Measurements from ENCODE around the gene RAD21L1. TPM values are rescaled to one million over a fixed set of nuclear protein-coding genes. Genes with fewer than 3 reads are reported as not detected.

The RAD21L1 gene
- polyA plus RNA-seq, 1 donor from 2014 or later = not detected

- TF ChIP-seq REST (IDR thresholded peaks at IDR 0.05; ENCODE audit: borderline replicate concordance) = no peak
- no peak for TF ChIP-seq EP300 (conservative IDR thresholded peaks at IDR 0.05; ENCODE audit: poor library complexity, severe bottlenecking)
- no peak for TF ChIP-seq EZH2 (IDR thresholded peaks at IDR 0.05; ENCODE audit: borderline replicate concordance, insufficient read depth, low read length, poor library complexity, severe bottlenecking)
- TF ChIP-seq RAD21 (conservative IDR thresholded peaks at IDR 0.05) = no peak
- no peak for TF ChIP-seq POLR2AphosphoS5 (IDR thresholded peaks at IDR 0.05)
- TF ChIP-seq SMC3 (conservative IDR thresholded peaks at IDR 0.05; ENCODE audit: poor library complexity) = no peak
- TF ChIP-seq TAF1 (IDR thresholded peaks at IDR 0.05; ENCODE audit: low read depth) = no peak
- TF ChIP-seq MXI1 (conservative IDR thresholded peaks at IDR 0.05; ENCODE audit: poor library complexity, severe bottlenecking) = no peak
- TF ChIP-seq CTCF (IDR thresholded peaks at IDR 0.05; ENCODE audit: poor library complexity, severe bottlenecking) = no peak
- H3K4me3 ChIP-seq (ENCODE audit: low read length) = no peak overlapping the region
- H3K27ac ChIP-seq (ENCODE audit: low read length) = no peak overlapping the region
- no peaks in the 10 kb centered on the region for H3K79me2 ChIP-seq (replicated peaks; ENCODE audit: insufficient read depth, low read length)
- no peak overlapping the region for H2AFZ ChIP-seq (ENCODE audit: low read depth, low read length)
- H3K9ac ChIP-seq (ENCODE audit: low read length) = no peak overlapping the region
- no peaks in the 10 kb centered on the region for H4K20me1 ChIP-seq (ENCODE audit: insufficient read depth)
- H3K4me2 ChIP-seq (ENCODE audit: low read length) = no peak overlapping the region
- H3K27me3 ChIP-seq (ENCODE audit: insufficient read depth, low read depth, low read length) = no peaks in the 10 kb centered on the region
- no peaks in the 10 kb centered on the region for H3K9me3 ChIP-seq (ENCODE audit: low read length)
- H3K36me3 ChIP-seq (ENCODE audit: insufficient read depth, low read length) = no peaks in the 10 kb centered on the region
- H3K9me2 ChIP-seq (ENCODE audit: insufficient read depth, low read length) = no peaks in the 10 kb centered on the region
- no peaks in the 10 kb centered on the region for H3F3A ChIP-seq (ENCODE audit: insufficient read depth, low read length, poor library complexity, severe bottlenecking)
Measured at GRCh38 chr20:1206366-1207148, 19.3 kb upstream of the RAD21L1 start.

- H3K27ac ChIP-seq (ENCODE audit: low read length) = no peak overlapping the region
- no peaks in the 10 kb centered on the region for H3K36me3 ChIP-seq (ENCODE audit: insufficient read depth, low read length)
- TF ChIP-seq SMC3 (conservative IDR thresholded peaks at IDR 0.05; ENCODE audit: poor library complexity) = no peak
- no peak for TF ChIP-seq MXI1 (conservative IDR thresholded peaks at IDR 0.05; ENCODE audit: poor library complexity, severe bottlenecking)
- no peak for TF ChIP-seq RAD21 (conservative IDR thresholded peaks at IDR 0.05)
- no peak for TF ChIP-seq REST (IDR thresholded peaks at IDR 0.05; ENCODE audit: borderline replicate concordance)
- no peak for TF ChIP-seq POLR2AphosphoS5 (IDR thresholded peaks at IDR 0.05)
- TF ChIP-seq TAF1 (IDR thresholded peaks at IDR 0.05; ENCODE audit: low read depth) = no peak
- no peak for TF ChIP-seq EZH2 (IDR thresholded peaks at IDR 0.05; ENCODE audit: borderline replicate concordance, insufficient read depth, low read length, poor library complexity, severe bottlenecking)
- TF ChIP-seq CTCF (IDR thresholded peaks at IDR 0.05; ENCODE audit: poor library complexity, severe bottlenecking) = no peak
- H2AFZ ChIP-seq (ENCODE audit: low read depth, low read length) = no peak overlapping the region
- no peaks in the 10 kb centered on the region for H3K79me2 ChIP-seq (replicated peaks; ENCODE audit: insufficient read depth, low read length)
- H3K4me3 ChIP-seq (ENCODE audit: low read length) = no peak overlapping the region
- H3K9me3 ChIP-seq (ENCODE audit: low read length) = no peaks in the 10 kb centered on the region
- H3K27me3 ChIP-seq (ENCODE audit: insufficient read depth, low read depth, low read length) = no peaks in the 10 kb centered on the region
- no peak overlapping the region for H3K9ac ChIP-seq (ENCODE audit: low read length)
- H4K20me1 ChIP-seq (ENCODE audit: insufficient read depth) = no peaks in the 10 kb centered on the region
- no peak overlapping the region for H3K4me2 ChIP-seq (ENCODE audit: low read length)
- no peaks in the 10 kb centered on the region for H3F3A ChIP-seq (ENCODE audit: insufficient read depth, low read length, poor library complexity, severe bottlenecking)
- no peaks in the 10 kb centered on the region for H3K9me2 ChIP-seq (ENCODE audit: insufficient read depth, low read length)
Measured at GRCh38 chr20:1207293-1207878, 18.5 kb upstream of the RAD21L1 start.

All from neural cell (in vitro differentiated cells).